Measurements from ENCODE around the gene SNAPC2. TPM values are rescaled to one million over a fixed set of nuclear protein-coding genes. Genes with fewer than 3 reads are reported as not detected.

Gene SNAPC2
- polyA plus RNA-seq, 4 donors: 12.4 to 17.3 (median 16.4) TPM

GRCh38 chr19:7918615-7919421 lies 1.3 kb upstream of the SNAPC2 start:
- 25 to 36% (median 34%) methylated on average over 41 to 42 of the region's 42 CpGs for WGBS, 3 donors
- peaks cover 2 to 48% (median 8%) of the 10 kb centered on the region in 3 donors for H3K4me1 ChIP-seq (ENCODE audit: control insufficient read depth in 3 of 3, insufficient read depth in 2 of 3, low read depth in 1 of 3, low read length in 2 of 3)
- peak overlapping the region in 2 of 3 donors; percentile 67 to 77 for H3K4me3 ChIP-seq (ENCODE audit: low read depth in 1 of 3, low read length in 3 of 3)
- FAIRE-seq: no peak
- peaks cover 0 to 50% (median 20%) of the 10 kb centered on the region in 3 donors for H3K27me3 ChIP-seq (ENCODE audit: control insufficient read depth in 3 of 3, insufficient read depth in 3 of 3, low read length in 3 of 3)
- peak overlapping the region in 2 of 3 donors; percentile 93 to 96 for H3K27ac ChIP-seq (ENCODE audit: low read depth in 1 of 3, low read length in 2 of 3)
- H3K36me3 ChIP-seq (ENCODE audit: control insufficient read depth in 3 of 3, insufficient read depth in 2 of 3, low read depth in 1 of 3, low read length in 3 of 3): peaks cover 4 to 24% (median 8%) of the 10 kb centered on the region in 3 donors
- no peaks in the 10 kb centered on the region for H3K9me3 ChIP-seq (ENCODE audit: control insufficient read depth in 2 of 2, insufficient read depth in 1 of 2, low read depth in 1 of 2, low read length in 1 of 2)
- peak; percentile 55 to 62 for DNase-seq

GRCh38 chr19:7920519-7921301 lies 572 bp downstream of the SNAPC2 start:
- Histone ChIP-seq H3K4me3 (ENCODE audit: low read depth in 1 of 3, low read length in 3 of 3) (peak overlapping the region; percentile 51 to 77 (median 67)), H3K36me3 (ENCODE audit: control insufficient read depth in 3 of 3, insufficient read depth in 2 of 3, low read depth in 1 of 3, low read length in 3 of 3) (peaks cover 4 to 26% (median 8%) of the 10 kb centered on the region in 3 donors), H3K27ac (ENCODE audit: low read depth in 1 of 3, low read length in 2 of 3) (peak overlapping the region; percentile 78 to 96 (median 93)), H3K27me3 (ENCODE audit: control insufficient read depth in 3 of 3, insufficient read depth in 3 of 3, low read length in 3 of 3) (peaks cover 0 to 36% (median 16%) of the 10 kb centered on the region in 3 donors), H3K9me3 (ENCODE audit: control insufficient read depth in 2 of 2, insufficient read depth in 1 of 2, low read depth in 1 of 2, low read length in 1 of 2) (no peaks in the 10 kb centered on the region), H3K4me1 (ENCODE audit: control insufficient read depth in 3 of 3, insufficient read depth in 2 of 3, low read depth in 1 of 3, low read length in 2 of 3) (peaks cover 2 to 46% (median 8%) of the 10 kb centered on the region in 3 donors)
- WGBS, 3 donors: 0 to 2% (median 1%) methylated on average over 32 to 62 of the region's 62 CpGs
- FAIRE-seq (no peak), DNase-seq (peak; percentile 96 to 98)

GRCh38 chr19:7921302-7921966 lies 1.3 kb downstream of the SNAPC2 start:
- H3K27me3 ChIP-seq (ENCODE audit: control insufficient read depth in 3 of 3, insufficient read depth in 3 of 3, low read length in 3 of 3): peaks cover 0 to 28% (median 13%) of the 10 kb centered on the region in 3 donors
- no peaks in the 10 kb centered on the region for H3K9me3 ChIP-seq (ENCODE audit: control insufficient read depth in 2 of 2, insufficient read depth in 1 of 2, low read depth in 1 of 2, low read length in 1 of 2)
- peak overlapping the region; percentile 13 to 53 (median 47) for H3K4me3 ChIP-seq (ENCODE audit: low read depth in 1 of 3, low read length in 3 of 3)
- H3K27ac ChIP-seq (ENCODE audit: low read depth in 1 of 3, low read length in 2 of 3): peak overlapping the region; percentile 59 to 80 (median 68)
- no peak for DNase-seq
- peaks cover 2 to 45% (median 8%) of the 10 kb centered on the region in 3 donors for H3K4me1 ChIP-seq (ENCODE audit: control insufficient read depth in 3 of 3, insufficient read depth in 2 of 3, low read depth in 1 of 3, low read length in 2 of 3)
- H3K36me3 ChIP-seq (ENCODE audit: control insufficient read depth in 3 of 3, insufficient read depth in 2 of 3, low read depth in 1 of 3, low read length in 3 of 3): peaks cover 4 to 26% (median 8%) of the 10 kb centered on the region in 3 donors
- 58 to 63% (median 59%) methylated on average over 16 to 17 of the region's 17 CpGs for WGBS, 3 donors
- no peak for FAIRE-seq

- Histone ChIP-seq H3K27ac (ENCODE audit: low read depth in 1 of 3, low read length in 2 of 3) (no peak overlapping the region), H3K9me3 (ENCODE audit: control insufficient read depth in 2 of 2, insufficient read depth in 1 of 2, low read depth in 1 of 2, low read length in 1 of 2) (no peaks in the 10 kb centered on the region), H3K27me3 (ENCODE audit: control insufficient read depth in 3 of 3, insufficient read depth in 3 of 3, low read length in 3 of 3) (peaks cover 0 to 24% (median 10%) of the 10 kb centered on the region in 3 donors), H3K36me3 (ENCODE audit: control insufficient read depth in 3 of 3, insufficient read depth in 2 of 3, low read depth in 1 of 3, low read length in 3 of 3) (peaks cover 4 to 34% (median 8%) of the 10 kb centered on the region in 3 donors), H3K4me3 (ENCODE audit: low read depth in 1 of 3, low read length in 3 of 3) (no peak overlapping the region), H3K4me1 (ENCODE audit: control insufficient read depth in 3 of 3, insufficient read depth in 2 of 3, low read depth in 1 of 3, low read length in 2 of 3) (peaks cover under 1 to 45% (median 7%) of the 10 kb centered on the region in 3 donors)
- no peak for FAIRE-seq
- 91 to 94% (median 93%) methylated on average over 29 to 31 of the region's 31 CpGs for WGBS, 3 donors
- DNase-seq: no peak
Measured at GRCh38 chr19:7921967-7922835, 2.1 kb downstream of the SNAPC2 start.

- Histone ChIP-seq H3K27ac (ENCODE audit: low read depth in 1 of 3, low read length in 2 of 3) (no peak overlapping the region), H3K9me3 (ENCODE audit: control insufficient read depth in 2 of 2, insufficient read depth in 1 of 2, low read depth in 1 of 2, low read length in 1 of 2) (no peaks in the 10 kb centered on the region), H3K4me3 (ENCODE audit: low read depth in 1 of 3, low read length in 3 of 3) (no peak overlapping the region), H3K36me3 (ENCODE audit: control insufficient read depth in 3 of 3, insufficient read depth in 2 of 3, low read depth in 1 of 3, low read length in 3 of 3) (peaks cover 4 to 40% (median 8%) of the 10 kb centered on the region in 3 donors), H3K27me3 (ENCODE audit: control insufficient read depth in 3 of 3, insufficient read depth in 3 of 3, low read length in 3 of 3) (peaks cover 0 to 19% (median 7%) of the 10 kb centered on the region in 3 donors), H3K4me1 (ENCODE audit: control insufficient read depth in 3 of 3, insufficient read depth in 2 of 3, low read depth in 1 of 3, low read length in 2 of 3) (peaks cover 0 to 43% (median 5%) of the 10 kb centered on the region in 3 donors)
- FAIRE-seq (no peak), DNase-seq (no peak)
- 80 to 92% (median 91%) methylated on average over 8 of the region's 8 CpGs for WGBS, 3 donors
Measured at GRCh38 chr19:7922836-7923195, 2.7 kb downstream of the SNAPC2 start.

- H3K36me3 ChIP-seq (ENCODE audit: control insufficient read depth in 3 of 3, insufficient read depth in 2 of 3, low read depth in 1 of 3, low read length in 3 of 3): peaks cover 4 to 47% (median 8%) of the 10 kb centered on the region in 3 donors
- no peak for DNase-seq
- no peak for FAIRE-seq
- H3K4me3 ChIP-seq (ENCODE audit: low read depth in 1 of 3, low read length in 3 of 3): no peak overlapping the region
- H3K9me3 ChIP-seq (ENCODE audit: control insufficient read depth in 2 of 2, insufficient read depth in 1 of 2, low read depth in 1 of 2, low read length in 1 of 2): no peaks in the 10 kb centered on the region
- H3K27me3 ChIP-seq (ENCODE audit: control insufficient read depth in 3 of 3, insufficient read depth in 3 of 3, low read length in 3 of 3): peaks cover 0 to 12% (median 4%) of the 10 kb centered on the region in 3 donors
- no peak overlapping the region for H3K27ac ChIP-seq (ENCODE audit: low read depth in 1 of 3, low read length in 2 of 3)
- WGBS, 3 donors: 77 to 81% (median 81%) methylated on average over 25 to 31 of the region's 31 CpGs
- H3K4me1 ChIP-seq (ENCODE audit: control insufficient read depth in 3 of 3, insufficient read depth in 2 of 3, low read depth in 1 of 3, low read length in 2 of 3): peaks cover 0 to 37% (median 5%) of the 10 kb centered on the region in 3 donors
Measured at GRCh38 chr19:7923295-7924191, 3.4 kb downstream of the SNAPC2 start.

- FAIRE-seq (no peak), DNase-seq (no peak)
- Histone ChIP-seq H3K4me1 (ENCODE audit: control insufficient read depth in 3 of 3, insufficient read depth in 2 of 3, low read depth in 1 of 3, low read length in 2 of 3) (peaks cover 0 to 30% (median 5%) of the 10 kb centered on the region in 3 donors), H3K36me3 (ENCODE audit: control insufficient read depth in 3 of 3, insufficient read depth in 2 of 3, low read depth in 1 of 3, low read length in 3 of 3) (peaks cover 4 to 52% (median 8%) of the 10 kb centered on the region in 3 donors), H3K4me3 (ENCODE audit: low read depth in 1 of 3, low read length in 3 of 3) (no peak overlapping the region), H3K27ac (ENCODE audit: low read depth in 1 of 3, low read length in 2 of 3) (no peak overlapping the region), H3K27me3 (ENCODE audit: control insufficient read depth in 3 of 3, insufficient read depth in 3 of 3, low read length in 3 of 3) (peaks cover 0 to 5% (median 0%) of the 10 kb centered on the region in 3 donors), H3K9me3 (ENCODE audit: control insufficient read depth in 2 of 2, insufficient read depth in 1 of 2, low read depth in 1 of 2, low read length in 1 of 2) (no peaks in the 10 kb centered on the region)
- 58 to 80% (median 74%) methylated on average over 11 to 12 of the region's 12 CpGs for WGBS, 3 donors
Measured at GRCh38 chr19:7924241-7924640, 4.1 kb downstream of the SNAPC2 start.
